HEK293 (cell line): ENCODE data around the gene PPP1R18.

Experiments
- CTCF ChIP-seq: fragments of 450-650 bp; formaldehyde crosslinking; IDR thresholded peaks from 2 replicates; pipeline ENCODE4 v1.5.1; 2016; ENCODE audit warnings: missing biosample characterization, missing genetic modification characterization
- HOXA7 ChIP-seq: sonication (generic); formaldehyde crosslinking; IDR thresholded peaks from 2 replicates; pipeline ENCODE4 v1.8.1; 2022; ENCODE audit warnings: missing genetic modification reagents, borderline replicate concordance
- SP2 ChIP-seq: fragments of 450-650 bp; formaldehyde crosslinking; IDR thresholded peaks from 2 replicates; pipeline ENCODE4 v1.5.1; 2016; ENCODE audit warnings: missing biosample characterization, missing genetic modification characterization
- ZBTB8A ChIP-seq: fragments of 450-650 bp; formaldehyde crosslinking; IDR thresholded peaks from 2 replicates; pipeline ENCODE4 v1.5.1; 2016; ENCODE audit warnings: missing biosample characterization, missing genetic modification characterization
- ZFP37 ChIP-seq: fragments of 450-650 bp; formaldehyde crosslinking; IDR thresholded peaks from 2 replicates; pipeline ENCODE4 v1.5.1; 2016; ENCODE audit warnings: missing biosample characterization, missing genetic modification characterization
- ZNF140 ChIP-seq: fragments of 450-650 bp; formaldehyde crosslinking; IDR thresholded peaks from 2 replicates; pipeline ENCODE4 v1.5.1; 2016; ENCODE audit warnings: missing biosample characterization, missing genetic modification characterization
- ZNF350 ChIP-seq: fragments of 450-650 bp; formaldehyde crosslinking; IDR thresholded peaks from 2 replicates; pipeline ENCODE4 v1.5.0; 2017; ENCODE audit warnings: missing biosample characterization, mild to moderate bottlenecking, missing genetic modification characterization
- ZNF658 ChIP-seq: fragments of 450-650 bp; formaldehyde crosslinking; IDR thresholded peaks from 2 replicates; pipeline ENCODE4; 2016; ENCODE audit warnings: missing biosample characterization, missing genetic modification characterization
- ZNF707 ChIP-seq: fragments of 450-650 bp; formaldehyde crosslinking; IDR thresholded peaks from 2 replicates; pipeline ENCODE4 v1.5.1; 2016; ENCODE audit warnings: missing biosample characterization, missing genetic modification characterization
- ZNF791 ChIP-seq: fragments of 450-650 bp; formaldehyde crosslinking; IDR thresholded peaks from 2 replicates; pipeline ENCODE4 v1.5.1; 2016; ENCODE audit warnings: missing biosample characterization, missing genetic modification characterization

GRCh38 chr6:30696432-30696831 is 10.0 kb upstream of the PPP1R18 start:
- peak; percentile 96 for TF ChIP-seq ZNF140 (tag by site-specific recombination)
- no peak for TF ChIP-seq ZNF707 (tag by site-specific recombination)
- TF ChIP-seq SP2 (tag by site-specific recombination) = no peak
- no peak for TF ChIP-seq ZFP37
- no peak for TF ChIP-seq ZNF658 (tag by site-specific recombination)
- TF ChIP-seq CTCF = no peak
- TF ChIP-seq HOXA7 = no peak
- no peak for TF ChIP-seq ZNF350 (tag by site-specific recombination)
- no peak for TF ChIP-seq ZBTB8A (tag by site-specific recombination)
- no peak for TF ChIP-seq ZNF791 (tag by site-specific recombination)
